ENCODE results near the gene RNU4-1. TPM values are rescaled to one million over a fixed set of nuclear protein-coding genes. Genes with fewer than 3 reads are reported as not detected.
"Not testable (repeated sequence)": the region's sequence is repeated elsewhere in the genome, so short reads cannot be mapped to it uniquely, and the experiment has no call there.

Gene RNU4-1
- total RNA-seq, 1 experiment from 2014 or later: not detected

DNA sequence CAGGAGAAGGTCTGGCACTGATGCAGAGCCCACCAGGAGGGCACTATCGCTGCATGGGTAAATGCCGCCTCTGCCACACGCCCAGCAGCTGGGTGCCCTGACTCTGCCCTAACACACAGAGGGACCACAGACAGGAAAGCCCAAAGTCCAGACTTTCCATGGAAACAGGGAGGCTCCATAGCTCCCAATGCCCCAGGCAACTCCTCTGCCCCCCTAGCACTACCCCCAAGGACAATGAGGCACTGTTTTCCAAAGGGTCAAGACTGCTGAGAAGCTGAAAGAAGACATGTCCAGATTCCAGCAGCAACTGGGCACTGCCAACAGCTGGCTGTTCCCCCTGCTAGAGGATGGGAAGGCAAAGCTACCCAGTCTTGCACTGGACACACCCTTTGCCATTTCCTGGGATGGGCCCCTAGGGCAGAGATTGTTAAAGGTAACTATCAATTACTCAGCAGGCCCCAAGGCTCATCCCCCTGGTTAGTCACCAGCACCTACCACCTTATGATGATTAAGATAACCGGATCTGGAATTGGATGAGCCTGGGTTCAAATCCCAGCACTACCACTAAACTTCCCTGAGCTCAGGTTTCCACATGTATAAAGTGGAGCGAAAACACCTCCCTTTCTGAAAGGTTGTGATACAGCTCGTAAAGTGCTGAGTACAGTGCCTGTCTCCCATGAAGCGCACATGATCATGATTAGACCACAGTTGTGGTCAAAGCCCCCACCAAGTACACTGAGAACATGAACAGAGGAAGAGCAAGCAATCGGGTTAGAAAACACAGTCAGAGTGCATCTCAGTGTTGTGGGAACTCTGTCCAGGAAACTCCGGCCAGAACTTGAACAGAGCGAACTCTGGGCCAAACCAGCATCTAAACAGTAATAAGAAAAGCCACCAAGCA, 30.8 kb downstream of the RNU4-1 start:
- in situ Hi-C loops (cut with HindIII; ENCODE audit: low sequenced_read_pairs): no loop called here
- no peak for DNase-seq (ENCODE audit: low spot score)

DNA sequence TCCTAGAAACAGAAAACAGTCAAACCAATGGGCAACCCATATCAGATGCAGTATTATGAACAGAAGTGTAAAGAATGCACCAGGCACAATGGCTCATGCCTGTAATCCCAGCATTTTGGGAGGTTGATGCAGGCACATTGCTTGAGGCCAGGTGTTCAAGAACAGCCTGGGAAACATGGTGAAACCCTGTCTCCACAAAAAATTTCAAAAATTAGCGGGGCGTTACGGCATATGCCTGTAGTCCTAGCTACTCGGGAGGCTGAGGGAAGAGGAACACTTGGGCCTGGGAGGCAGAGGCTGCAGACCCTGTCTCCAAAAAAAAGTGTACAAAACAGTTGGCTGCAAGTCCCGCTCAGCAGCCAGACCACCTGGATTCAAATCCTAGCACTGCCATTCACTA, 32.4 kb downstream of the RNU4-1 start:
- in situ Hi-C loops (cut with HindIII; ENCODE audit: low sequenced_read_pairs): no loop called here
- no peak for DNase-seq (ENCODE audit: low spot score)

DNA sequence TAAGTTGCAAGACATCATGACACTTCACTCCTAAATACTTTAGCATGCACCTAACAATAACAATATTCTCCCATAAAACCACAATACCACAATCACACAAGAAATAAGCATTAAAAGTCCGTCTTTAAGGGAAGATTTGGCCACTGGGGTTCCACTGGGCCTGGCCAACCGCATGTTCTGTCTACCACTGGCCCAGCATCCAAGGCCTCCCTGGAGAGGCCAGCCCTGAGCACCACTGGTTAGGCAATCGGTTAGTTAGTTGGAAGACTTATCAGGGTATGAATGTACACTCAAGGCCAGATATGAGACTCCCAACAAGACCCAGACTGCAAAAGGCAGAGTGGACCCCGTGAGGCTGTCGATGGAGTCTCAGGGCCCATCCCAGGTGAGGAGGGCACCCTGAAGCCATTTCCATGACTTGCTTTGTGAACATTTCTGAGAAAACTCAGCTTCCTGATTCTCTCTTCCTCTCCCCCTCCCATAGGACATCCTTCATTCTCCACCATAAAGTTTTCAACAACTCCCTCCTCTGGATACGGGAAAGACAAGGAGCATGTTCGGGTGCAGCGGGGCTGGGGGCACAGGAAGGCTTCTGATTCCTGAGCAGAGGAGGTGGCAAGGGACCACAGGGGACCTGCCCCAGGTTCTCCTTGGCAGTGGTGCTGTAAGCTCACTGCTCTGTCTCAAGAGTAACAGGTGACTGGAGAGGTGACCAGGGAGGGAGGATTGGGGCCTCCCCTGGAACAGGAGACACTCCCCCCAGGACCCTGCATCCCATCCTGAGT, 33.4 kb downstream of the RNU4-1 start:
- no peak for DNase-seq (ENCODE audit: low spot score)
- in situ Hi-C loops (cut with HindIII; ENCODE audit: low sequenced_read_pairs): no loop called here

DNA sequence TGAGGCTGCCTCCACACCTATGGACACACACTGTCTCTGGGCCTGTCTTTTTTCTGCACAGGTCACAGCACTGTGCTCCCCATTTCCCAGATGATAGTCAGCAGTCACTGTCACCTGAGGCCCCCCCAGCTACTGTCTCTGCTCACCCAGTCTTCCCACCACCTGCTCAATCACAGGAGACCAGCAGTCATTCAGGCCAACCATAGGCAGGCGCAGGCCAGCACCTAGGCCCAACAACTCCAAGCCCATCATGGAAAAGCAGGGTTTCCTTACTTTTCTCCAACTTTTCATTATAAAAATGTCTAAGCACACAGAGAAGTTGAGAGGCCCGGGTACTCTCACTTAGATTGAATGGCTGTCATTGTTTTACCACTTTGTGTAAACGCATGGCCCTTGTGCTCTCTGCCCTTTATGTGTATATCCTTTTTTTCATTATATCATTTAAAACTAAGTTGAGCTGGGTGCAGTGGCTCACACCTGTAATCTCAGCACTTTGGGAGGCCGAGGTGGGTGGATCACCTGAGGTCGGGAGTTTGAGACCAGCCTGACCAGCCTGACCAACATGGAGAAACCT, 34.6 kb downstream of the RNU4-1 start:
- in situ Hi-C loops (cut with HindIII; ENCODE audit: low sequenced_read_pairs): no loop called here
- DNase-seq (ENCODE audit: low spot score): no peak

DNA sequence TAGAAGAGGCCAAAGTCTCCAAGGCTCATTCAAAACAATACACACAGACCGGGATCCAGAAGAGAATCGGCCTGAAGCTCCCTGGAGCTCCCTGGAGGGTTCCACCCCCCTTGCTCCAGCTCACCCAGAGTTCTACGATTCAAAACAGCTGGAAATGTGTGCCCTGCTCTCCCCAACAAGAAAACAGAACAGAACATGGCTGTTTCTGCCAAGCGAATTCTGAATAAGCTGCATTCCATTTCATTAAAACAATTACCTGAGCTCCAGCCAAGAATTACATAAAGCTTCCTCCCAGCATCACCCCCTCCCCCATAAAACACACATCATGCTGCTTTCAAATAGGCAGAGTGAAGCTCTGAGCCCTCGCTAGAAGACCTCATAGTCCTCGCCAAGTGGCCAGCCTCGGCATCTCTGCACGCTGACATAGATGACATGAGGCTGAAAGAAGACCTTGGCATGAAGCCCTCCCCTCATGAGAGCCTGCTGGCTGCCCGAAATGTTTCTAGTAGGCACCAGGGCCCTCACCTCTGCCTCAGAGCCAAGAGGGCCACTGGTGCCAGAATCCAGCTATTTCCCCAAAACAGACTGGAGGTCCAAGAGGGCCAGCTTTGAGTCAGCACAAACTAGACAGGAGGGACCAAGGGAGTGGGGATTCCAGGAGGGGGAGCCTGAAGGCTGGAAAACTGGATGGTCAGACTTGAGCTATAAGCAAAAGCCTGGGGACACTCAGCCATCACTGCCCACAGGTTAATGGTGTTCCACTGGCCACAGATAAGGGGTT, 35.8 kb downstream of the RNU4-1 start:
- peak; percentile 94 for DNase-seq (ENCODE audit: low spot score)
- in situ Hi-C loops (cut with HindIII; ENCODE audit: low sequenced_read_pairs): no loop called here

DNA sequence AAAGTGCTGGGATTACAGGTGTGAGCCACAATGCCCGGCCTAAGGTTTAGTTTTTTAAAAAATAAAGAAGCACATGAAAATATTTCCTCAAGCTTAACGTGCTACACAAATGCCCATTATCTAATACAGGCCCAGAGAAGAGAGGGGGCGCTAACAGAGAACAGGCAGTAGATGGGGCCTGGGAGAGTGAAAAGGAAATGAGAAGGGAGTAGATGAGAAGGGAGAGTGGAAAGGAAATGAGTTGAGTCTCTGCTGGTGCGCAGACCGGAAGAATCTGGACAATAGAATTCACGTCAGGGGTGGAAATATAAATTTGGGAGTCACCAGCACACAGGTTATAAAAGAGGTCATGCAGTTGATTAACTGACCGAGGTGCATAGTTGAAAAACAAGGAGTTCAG, 38.2 kb downstream of the RNU4-1 start:
- DNase-seq (ENCODE audit: low spot score): no peak
- in situ Hi-C loops (cut with HindIII; ENCODE audit: low sequenced_read_pairs): no loop called here

DNA sequence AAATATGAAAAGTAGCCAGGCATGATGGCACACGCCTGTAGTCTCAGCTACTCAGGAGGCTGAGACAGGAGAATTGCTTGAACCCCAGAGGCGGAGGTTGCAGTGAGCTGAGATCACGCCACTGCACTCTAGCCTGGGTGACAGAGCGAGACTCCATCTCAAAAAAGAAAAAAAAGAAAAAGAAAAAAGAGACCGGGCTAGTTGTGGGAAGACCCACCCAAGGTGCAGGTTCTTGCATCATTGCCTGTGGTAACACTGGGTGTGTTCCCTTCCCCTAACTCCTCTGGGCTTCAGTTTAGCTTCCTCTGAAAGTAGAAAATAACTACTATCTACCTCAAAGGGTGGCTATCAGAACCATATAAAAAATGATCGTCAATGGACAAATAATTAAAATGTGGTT, 39.7 kb downstream of the RNU4-1 start:
- in situ Hi-C loops (cut with HindIII; ENCODE audit: low sequenced_read_pairs); DNase-seq (ENCODE audit: low spot score): not testable (repeated sequence)

DNA sequence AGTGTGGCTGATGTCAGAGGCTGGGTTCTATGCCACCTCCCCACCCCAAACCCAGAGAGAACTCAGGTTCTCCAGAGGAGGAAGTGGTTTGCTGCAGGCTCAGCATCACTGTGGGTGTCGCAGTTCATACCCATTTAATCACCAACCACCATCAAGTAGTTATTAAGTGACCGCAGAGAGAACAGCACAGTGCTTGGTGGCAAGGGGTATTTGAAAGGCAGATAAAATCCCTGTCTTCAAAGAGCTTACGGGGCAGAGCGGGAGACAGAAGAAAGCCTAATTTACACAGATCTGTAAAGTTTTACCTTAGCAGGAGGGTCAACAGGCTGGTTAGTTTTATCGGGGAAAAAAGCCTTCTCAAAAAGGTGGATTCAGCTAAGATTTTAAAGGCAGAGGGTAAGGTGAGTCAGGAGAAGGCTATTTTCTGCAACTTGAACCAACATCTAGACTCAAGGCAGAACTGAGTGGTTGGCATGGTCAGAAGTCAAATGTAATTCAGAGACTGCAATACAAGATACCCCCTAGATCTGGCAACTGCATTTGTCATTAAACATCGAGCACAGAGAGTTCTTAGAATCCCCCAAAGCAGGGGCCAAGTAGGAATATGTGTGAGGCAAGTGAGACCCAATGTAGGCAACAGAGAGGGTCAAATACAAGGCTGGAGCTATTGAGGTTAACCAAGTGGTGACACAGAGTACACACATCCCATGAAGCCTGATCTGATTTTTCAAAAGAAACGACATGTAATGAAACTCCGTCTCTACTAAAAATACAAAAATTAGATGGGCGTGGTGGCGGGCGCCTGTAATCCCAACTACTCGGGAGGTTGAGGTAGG, 40.7 kb downstream of the RNU4-1 start:
- in situ Hi-C loops (cut with HindIII; ENCODE audit: low sequenced_read_pairs): no loop called here
- DNase-seq (ENCODE audit: low spot score): no peak

DNA sequence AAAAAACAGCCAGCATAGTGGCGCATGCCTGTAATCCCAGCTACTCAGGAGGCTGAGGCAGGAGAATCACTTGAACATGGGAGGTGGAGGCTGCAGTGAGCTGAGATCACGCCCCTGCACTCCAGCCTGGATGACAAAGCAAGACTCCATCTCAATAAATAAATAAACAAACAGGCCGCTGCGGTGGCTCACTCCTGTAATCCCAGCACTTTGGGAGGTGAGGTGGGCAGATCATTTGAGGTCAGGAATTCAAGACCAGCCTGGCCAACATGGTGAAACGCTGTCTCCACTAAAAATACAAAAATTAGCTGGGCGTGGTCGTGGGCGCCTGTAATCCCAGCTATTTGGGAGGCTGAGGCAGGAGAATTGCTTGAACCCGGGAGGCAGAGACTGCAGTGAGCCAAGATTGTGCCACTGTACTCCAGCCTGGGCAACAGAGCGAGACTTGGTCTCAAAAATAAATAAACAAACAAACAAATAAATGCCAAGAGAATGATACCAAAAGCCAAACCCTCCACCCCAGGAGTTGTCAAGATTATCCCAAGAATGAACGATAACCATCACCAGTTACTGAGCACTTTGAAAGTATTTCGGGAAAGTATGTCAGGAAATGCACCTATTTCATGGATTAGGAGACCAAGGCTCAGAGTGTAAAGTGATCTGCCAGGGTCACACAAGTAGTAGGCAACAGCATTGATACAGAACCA, 41.5 kb downstream of the RNU4-1 start:
- DNase-seq (ENCODE audit: low spot score); in situ Hi-C loops (cut with HindIII; ENCODE audit: low sequenced_read_pairs): not testable (repeated sequence)

DNA sequence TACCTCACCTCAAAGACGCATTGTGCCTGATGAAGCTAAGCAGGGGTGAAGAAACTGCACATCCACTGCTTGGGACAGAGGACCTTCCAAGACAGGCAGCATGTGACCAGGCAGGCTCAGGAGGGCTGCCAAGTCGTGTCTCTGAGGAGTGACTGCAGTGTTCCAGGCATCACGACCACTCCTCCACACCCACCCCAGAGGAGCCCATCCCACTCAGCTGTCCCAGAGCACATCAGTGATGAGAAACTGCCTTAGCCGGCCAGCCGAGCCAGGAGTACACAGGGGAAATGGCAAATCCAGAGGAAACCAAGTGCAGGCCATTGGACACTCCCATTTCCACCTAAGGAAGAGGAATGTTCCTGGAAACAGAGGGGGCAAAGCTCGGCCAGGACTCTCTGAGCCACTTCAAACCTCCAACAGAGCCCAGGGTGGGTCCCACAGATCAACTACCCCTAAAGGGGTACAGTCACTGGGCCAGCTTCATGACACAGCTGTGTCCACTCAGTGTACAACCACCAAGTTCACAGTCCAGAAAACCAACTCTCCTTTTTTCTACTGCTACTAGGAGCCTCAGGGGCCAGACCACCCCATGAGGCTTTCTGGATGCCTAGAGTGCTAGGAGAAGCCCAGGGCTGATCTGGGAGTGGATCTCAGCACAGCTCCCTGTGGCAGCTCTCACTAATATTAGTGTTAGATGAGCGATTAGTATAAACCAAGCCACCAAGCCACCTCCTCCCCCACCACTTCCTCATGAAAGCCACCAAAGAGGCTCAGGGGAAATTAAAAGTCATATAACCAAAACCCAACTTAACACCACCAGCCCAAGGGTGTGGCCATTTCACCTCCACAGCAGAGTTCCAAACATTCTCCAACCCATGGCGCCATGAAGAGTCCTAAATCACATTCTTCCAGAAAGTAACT, 42.9 kb downstream of the RNU4-1 start:
- in situ Hi-C loops (cut with HindIII; ENCODE audit: low sequenced_read_pairs): no loop called here
- DNase-seq (ENCODE audit: low spot score): no peak

DNA sequence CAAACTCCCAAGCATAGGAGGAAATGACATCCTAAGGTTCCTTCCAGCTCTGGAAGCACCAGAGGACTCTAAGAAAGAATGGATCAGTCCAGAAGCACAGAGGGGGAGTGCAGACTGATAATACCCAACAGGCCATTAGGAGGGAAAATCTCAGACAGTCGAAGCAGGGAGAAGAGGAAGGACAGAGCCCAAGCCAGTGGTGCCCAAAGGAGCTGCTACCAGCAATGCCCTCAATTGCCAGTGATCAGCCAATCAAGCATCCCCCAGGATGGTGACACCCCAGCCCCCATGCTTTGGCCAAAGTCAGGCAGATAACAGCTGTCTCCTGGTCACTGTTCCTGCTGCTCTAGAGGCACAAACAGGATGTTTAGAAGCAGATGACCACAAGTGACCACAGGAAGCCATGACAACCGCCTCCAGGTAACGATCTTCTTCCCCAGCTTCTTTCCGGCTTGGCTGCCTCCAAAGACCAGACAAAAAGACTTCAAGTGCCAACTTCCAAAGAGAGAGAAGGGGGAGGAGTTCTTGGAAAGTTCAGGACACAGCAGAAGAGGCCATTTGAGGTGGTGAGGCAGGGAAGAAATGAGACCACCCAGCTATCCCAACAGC, 43.7 kb downstream of the RNU4-1 start:
- in situ Hi-C loops (cut with HindIII; ENCODE audit: low sequenced_read_pairs): no loop called here

DNA sequence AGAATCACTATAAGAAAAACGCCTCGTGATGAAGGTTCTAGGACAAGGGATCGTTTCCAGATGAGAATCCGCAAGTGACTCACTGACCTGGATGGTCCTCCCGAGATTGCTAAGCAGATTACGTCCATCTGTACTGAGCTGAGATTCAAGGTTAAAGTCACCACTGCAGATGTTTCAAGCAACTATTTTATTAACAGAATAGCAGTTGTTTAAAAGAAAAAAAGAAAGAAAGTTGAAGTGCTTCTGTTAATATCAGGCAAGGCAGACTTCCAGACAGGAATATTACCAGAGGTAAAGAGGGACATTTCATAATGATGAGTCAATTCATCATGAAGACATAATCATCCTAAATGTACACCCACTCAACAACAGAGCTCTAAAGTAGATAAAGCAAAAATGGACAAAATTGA, 45.4 kb downstream of the RNU4-1 start:
- DNase-seq (ENCODE audit: low spot score): no peak
- in situ Hi-C loops (cut with HindIII; ENCODE audit: low sequenced_read_pairs): no loop called here

More for the DNA sequence above, 43.7 kb downstream of the RNU4-1 start:
- DNase-seq (ENCODE audit: low spot score): no peak

DNA sequence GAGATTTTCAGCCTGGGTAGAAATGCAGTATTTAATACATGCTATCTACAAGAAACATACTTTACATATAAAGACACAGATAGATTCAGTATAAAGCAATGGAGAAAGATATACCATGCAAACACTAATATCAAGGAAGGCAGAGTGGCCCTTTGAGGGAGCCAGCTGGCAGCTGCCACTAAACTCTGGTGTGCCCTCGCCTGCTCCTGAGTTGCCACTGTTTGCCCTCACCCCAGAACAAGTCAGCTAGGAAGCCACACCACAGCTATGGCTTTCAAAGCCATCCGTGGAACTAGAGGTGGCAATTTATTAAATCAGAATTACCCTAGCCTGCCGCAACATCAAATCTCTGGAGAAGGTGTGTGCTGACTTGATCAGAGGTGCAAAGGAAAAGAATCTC, 45.9 kb downstream of the RNU4-1 start:
- no peak for DNase-seq (ENCODE audit: low spot score)
- in situ Hi-C loops (cut with HindIII; ENCODE audit: low sequenced_read_pairs): no loop called here

DNA sequence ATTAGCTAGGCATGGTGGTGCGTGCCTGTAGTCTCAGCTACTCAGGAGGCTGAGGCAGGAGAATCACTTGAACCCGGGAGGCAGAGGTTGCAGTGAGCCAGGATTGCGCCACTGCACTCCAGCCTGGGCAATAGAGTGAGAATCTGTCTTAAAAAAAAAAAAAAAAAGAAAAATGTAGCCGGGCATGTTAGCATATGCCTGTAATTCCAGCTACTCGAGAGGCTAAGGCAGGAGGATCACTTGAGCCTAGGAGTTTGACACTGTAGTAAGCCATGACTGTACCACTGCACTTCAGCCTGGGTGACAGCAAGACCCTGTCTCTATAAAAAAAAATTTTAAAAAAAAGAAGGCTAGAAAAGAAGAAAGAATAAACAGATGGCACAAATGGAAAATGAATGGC, 46.3 kb downstream of the RNU4-1 start:
- in situ Hi-C loops (cut with HindIII; ENCODE audit: low sequenced_read_pairs); DNase-seq (ENCODE audit: low spot score): not testable (repeated sequence)
